ENCODE measurements around the gene LRRN4. TPM values are rescaled to one million over a fixed set of nuclear protein-coding genes. Genes with fewer than 3 reads are reported as not detected.

Gene LRRN4
- total RNA-seq, 2 experiments from 2014 or later = 0.08 to 0.17 TPM

GRCh38 chr20:5990946-5991345, 62.9 kb downstream of the LRRN4 start:
- DNase-seq (no peak), ATAC-seq (ENCODE audit: poor library complexity) (no peak)
- Histone ChIP-seq H3K27me3 (ENCODE audit: control insufficient read depth in 1 of 2, insufficient read depth in 2 of 2, low read length in 2 of 2) (no peaks in the 10 kb centered on the region), H3K36me3 (ENCODE audit: insufficient read depth, low read length) (peaks cover 8% of the 10 kb centered on the region), H3K9me3 (ENCODE audit: control insufficient read depth in 1 of 2, insufficient read depth in 1 of 2, low read length in 2 of 2) (no peaks in the 10 kb centered on the region), H3K27ac (ENCODE audit: low read depth in 1 of 2, low read length in 2 of 2) (no peak overlapping the region), H3K4me3 (ENCODE audit: low read length) (no peak overlapping the region), H3K4me1 (ENCODE audit: insufficient read depth, low read length) (no peaks in the 10 kb centered on the region)
- ChIA-PET CTCF (no interaction called here), POLR2A (no interaction called here)
- no peak overlapping the region for H3K4me3 Mint-ChIP-seq
- no peak for TF ChIP-seq CTCF (IDR thresholded peaks at IDR 0.05)
- H3K4me1 Mint-ChIP-seq (ENCODE audit: low read depth) = peaks cover 7% of the 10 kb centered on the region
- H3K9me3 Mint-ChIP-seq = no peaks in the 10 kb centered on the region
- intact Hi-C loops (cut with DNase I, micrococcal nuclease) = no loop called here
- H3K27ac Mint-ChIP-seq = no peak overlapping the region
- no peaks in the 10 kb centered on the region for H3K27me3 Mint-ChIP-seq
- peaks cover 27% of the 10 kb centered on the region for H3K36me3 Mint-ChIP-seq (ENCODE audit: low read depth)

Other genes with a start within 250 kb of the LRRN4 start
- gene CHGB, start 142.6 kb downstream of the LRRN4 start, total RNA-seq = under 1 TPM in 1 of 2 experiments, not detected in 1; 0.34 TPM
- 1 to 10 TPM; 8.1 TPM for gene TRMT6, start 103.5 kb downstream of the LRRN4 start, total RNA-seq
- gene MCM8, start 103.4 kb downstream of the LRRN4 start, total RNA-seq = 1 to 10 TPM; 1.4 to 1.7 TPM
- gene CRLS1, start 47.9 kb downstream of the LRRN4 start, total RNA-seq = 1 to 10 TPM; 6.7 to 7.6 TPM
- gene FERMT1, start 69.0 kb upstream of the LRRN4 start, total RNA-seq = not detected